Hepatocyte (in vitro differentiated cells): ENCODE measurements around the gene SMCR8.

Experiments
- CTCF ChIP-seq: fragments of 200-600 bp; sonication (generic); IDR thresholded peaks from 2 replicates; pipeline ENCODE4 v1.5.1; 2016; ENCODE audit warnings: antibody characterized with exemption, mild to moderate bottlenecking; ENCODE audit not compliant: poor library complexity
- EZH2 ChIP-seq: fragments of 200-600 bp; sonication (generic); IDR thresholded peaks from 2 replicates; pipeline ENCODE4 v1.6.1; 2016; ENCODE audit warnings: antibody characterized with exemption, mild to moderate bottlenecking, borderline replicate concordance

DNA sequence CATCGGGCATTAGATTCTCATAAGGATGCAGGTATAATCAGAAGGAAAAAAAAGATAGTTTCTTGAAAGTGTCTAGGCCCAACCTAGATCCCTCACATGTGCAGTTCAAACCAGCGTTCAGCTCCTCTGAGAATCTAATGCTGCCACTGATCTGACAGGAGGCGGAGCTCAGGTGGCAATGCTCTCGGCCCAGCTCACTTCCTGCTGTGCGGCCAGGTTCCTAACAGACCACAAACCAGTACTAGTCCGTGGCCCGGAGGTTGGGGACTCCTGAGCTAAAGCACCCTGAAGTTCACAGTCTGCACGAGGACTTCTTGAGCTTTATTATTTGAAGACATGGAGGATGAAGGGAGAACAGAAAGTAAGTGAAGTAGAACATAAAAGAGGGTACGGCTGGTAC lies 16.8 kb downstream of the SMCR8 start:
- no peak for TF ChIP-seq CTCF
- no peak for TF ChIP-seq EZH2
